A673 (cell line): Measurements from ENCODE around the gene SEC16A. TPM values are rescaled to one million over a fixed set of nuclear protein-coding genes. Genes with fewer than 3 reads are reported as not detected.

Source experiments
- BruUV-seq: library from RNA; stranded (reverse); fragments of 400-500 nt; replicated peaks from 2 replicates; lab custom pipeline; 2021; lab: Mats Ljungman, UMichigan
- CTCF ChIA-PET: fragments of 300-600 bp; sonication (Branson Sonifier 250); formaldehyde crosslinking; loops from one replicate; lab custom pipeline; 2022; ENCODE audit warnings: antibody characterized with exemption; lab: Charles Lee
- POLR2A ChIA-PET: fragments of 300-600 bp; sonication (Branson Sonifier 250); formaldehyde crosslinking; loops from one replicate; lab custom pipeline; 2022; ENCODE audit warnings: antibody characterized with exemption; ENCODE audit not compliant: low non-redundant PET; lab: Charles Lee
- DNase-seq: peaks from one replicate; pipeline ENCODE4 v3.0.0-alpha.2; 2015; ENCODE audit warnings: low spot score
- H3K27ac ChIP-seq: fragments of 200-600 bp; sonication (generic); 2 replicates; pipeline ENCODE4 v1.5.1; 2016; ENCODE audit warnings: mixed run types, low read depth, mild to moderate bottlenecking, mixed read lengths, antibody characterized with exemption, low read length; ENCODE audit not compliant: poor library complexity, severe bottlenecking
- H3K27me3 ChIP-seq: fragments of 200-600 bp; sonication (generic); replicated peaks from 2 replicates; pipeline ENCODE4 v1.6.1; 2017; ENCODE audit warnings: mixed run types, low read depth, mild to moderate bottlenecking, mixed read lengths, antibody characterized with exemption, low read length; ENCODE audit not compliant: insufficient read depth, poor library complexity
- H3K36me3 ChIP-seq: fragments of 200-600 bp; sonication (generic); 2 replicates; pipeline ENCODE4 v1.6.1; 2016; ENCODE audit warnings: mixed run types, mild to moderate bottlenecking, mixed read lengths, antibody characterized with exemption, low read length; ENCODE audit not compliant: insufficient read depth, poor library complexity, severe bottlenecking
- H3K4me1 ChIP-seq: fragments of 200-600 bp; sonication (generic); 2 replicates; pipeline ENCODE4 v1.6.1; 2017; ENCODE audit warnings: mixed run types, mild to moderate bottlenecking, mixed read lengths, antibody characterized with exemption, low read length; ENCODE audit not compliant: insufficient read depth, poor library complexity, severe bottlenecking
- H3K4me3 ChIP-seq: fragments of 200-600 bp; sonication (generic); 2 replicates; pipeline ENCODE4 v1.5.1; 2016; ENCODE audit warnings: low read depth, mixed run types, mild to moderate bottlenecking, mixed read lengths, low read length; ENCODE audit not compliant: poor library complexity, severe bottlenecking
- H3K9me3 ChIP-seq: fragments of 200-600 bp; sonication (generic); 2 replicates; pipeline ENCODE4 v1.6.1; 2016; ENCODE audit warnings: mixed run types, low read depth, mild to moderate bottlenecking, mixed read lengths, antibody characterized with exemption, low read length; ENCODE audit not compliant: poor library complexity, severe bottlenecking
- EZH2 ChIP-seq: fragments of 200-600 bp; sonication (generic); IDR thresholded peaks from 2 replicates; pipeline ENCODE4 v1.6.1; 2017; ENCODE audit warnings: borderline replicate concordance, low read depth, mild to moderate bottlenecking, mixed read lengths, antibody characterized with exemption, low read length; ENCODE audit not compliant: poor library complexity, severe bottlenecking
- intact Hi-C: fragments of 100-400 bp; cut with micrococcal nuclease; formaldehyde crosslinking; loops from one replicate; pipeline ENCODE4 v1.10.0; 2022; ENCODE audit not compliant: unreplicated experiment
- total RNA-seq: library from RNA; stranded (reverse); gene quantifications from 2 replicates; pipeline ENCODE4 v1.2.3, GENCODE V29; 2021
- TF ChIP-seq, protein P1 (sequence below): fragments of 300-800, 200-600 bp; sonication (generic); conservative IDR thresholded peaks from 2 replicates; pipeline ENCODE4 v1.5.1; 2017; ENCODE audit warnings: low read depth, mild to moderate bottlenecking, antibody characterized with exemption, low read length, moderate library complexity, mixed read lengths

SEC16A gene
- total RNA-seq, 1 experiment from 2014 or later, result 72.9 TPM

- H3K4me1 ChIP-seq, result peaks cover 5% of the 10 kb centered on the region
- no peak overlapping the region for H3K4me3 ChIP-seq
- no peaks in the 10 kb centered on the region for H3K27me3 ChIP-seq
- H3K9me3 ChIP-seq, result no peaks in the 10 kb centered on the region
- intact Hi-C loops, result no loop called here
- no peak for DNase-seq
- ChIA-PET POLR2A (interaction anchor here (0.7 kb wide), 1 partner anchor 20 kb away, joined by 4 read pairs; no protein-coding TSS in a partner anchor), CTCF (interaction anchor here (0.6 kb wide), 1 partner anchor 171 kb away, joined by 4 read pairs; no protein-coding TSS in a partner anchor)
- H3K36me3 ChIP-seq, result peaks cover 49% of the 10 kb centered on the region
- no peak overlapping the region for H3K27ac ChIP-seq
- no TSS peak for BruUV-seq
- TF ChIP-seq, protein P1, sequence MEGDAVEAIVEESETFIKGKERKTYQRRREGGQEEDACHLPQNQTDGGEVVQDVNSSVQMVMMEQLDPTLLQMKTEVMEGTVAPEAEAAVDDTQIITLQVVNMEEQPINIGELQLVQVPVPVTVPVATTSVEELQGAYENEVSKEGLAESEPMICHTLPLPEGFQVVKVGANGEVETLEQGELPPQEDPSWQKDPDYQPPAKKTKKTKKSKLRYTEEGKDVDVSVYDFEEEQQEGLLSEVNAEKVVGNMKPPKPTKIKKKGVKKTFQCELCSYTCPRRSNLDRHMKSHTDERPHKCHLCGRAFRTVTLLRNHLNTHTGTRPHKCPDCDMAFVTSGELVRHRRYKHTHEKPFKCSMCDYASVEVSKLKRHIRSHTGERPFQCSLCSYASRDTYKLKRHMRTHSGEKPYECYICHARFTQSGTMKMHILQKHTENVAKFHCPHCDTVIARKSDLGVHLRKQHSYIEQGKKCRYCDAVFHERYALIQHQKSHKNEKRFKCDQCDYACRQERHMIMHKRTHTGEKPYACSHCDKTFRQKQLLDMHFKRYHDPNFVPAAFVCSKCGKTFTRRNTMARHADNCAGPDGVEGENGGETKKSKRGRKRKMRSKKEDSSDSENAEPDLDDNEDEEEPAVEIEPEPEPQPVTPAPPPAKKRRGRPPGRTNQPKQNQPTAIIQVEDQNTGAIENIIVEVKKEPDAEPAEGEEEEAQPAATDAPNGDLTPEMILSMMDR, result no peak
- TF ChIP-seq EZH2, result no peak
Measured at GRCh38 chr9:136424750-136425362, 58.0 kb downstream of the SEC16A start.

- ChIA-PET CTCF (no interaction called here), POLR2A (no interaction called here)
- TF ChIP-seq, protein P1, result no peak
- TF ChIP-seq EZH2, result no peak
- no peak overlapping the region for H3K4me3 ChIP-seq
- H3K27me3 ChIP-seq, result no peaks in the 10 kb centered on the region
- H3K4me1 ChIP-seq, result peaks cover 5% of the 10 kb centered on the region
- no peak overlapping the region for H3K27ac ChIP-seq
- no TSS peak for BruUV-seq
- H3K36me3 ChIP-seq, result peaks cover 52% of the 10 kb centered on the region
- DNase-seq, result no peak
- H3K9me3 ChIP-seq, result no peaks in the 10 kb centered on the region
- intact Hi-C loops, result no loop called here
Measured at GRCh38 chr9:136423432-136424146, 59.3 kb downstream of the SEC16A start.

GRCh38 chr9:136422876-136423275 lies 60.0 kb downstream of the SEC16A start:
- peaks cover 5% of the 10 kb centered on the region for H3K4me1 ChIP-seq
- ChIA-PET POLR2A (no interaction called here), CTCF (no interaction called here)
- no peak overlapping the region for H3K27ac ChIP-seq
- peaks cover 58% of the 10 kb centered on the region for H3K36me3 ChIP-seq
- intact Hi-C loops, result no loop called here
- BruUV-seq, result no TSS peak
- DNase-seq, result no peak
- no peaks in the 10 kb centered on the region for H3K9me3 ChIP-seq
- no peaks in the 10 kb centered on the region for H3K27me3 ChIP-seq
- TF ChIP-seq EZH2, result no peak
- TF ChIP-seq, protein P1, result no peak
- H3K4me3 ChIP-seq, result no peak overlapping the region
